GM23248 (cell line): ENCODE data around the gene EIPR1. TPM values are rescaled to one million over a fixed set of nuclear protein-coding genes. Genes with fewer than 3 reads are reported as not detected.

Source experiments
- DNase-seq: peaks from one replicate; pipeline ENCODE4 v3.0.0-alpha.2; 2015
- H2AFZ ChIP-seq: fragments of 200-600 bp; sonication (generic); 2 replicates; pipeline ENCODE4 v1.6.1; 2016; ENCODE audit warnings: antibody characterized with exemption
- H3F3A ChIP-seq: fragments of 200-600 bp; sonication (generic); 2 replicates; pipeline ENCODE4 v1.6.1; 2016; ENCODE audit warnings: mild to moderate bottlenecking, antibody characterized with exemption, mixed run types; ENCODE audit not compliant: insufficient read depth
- H3K27ac ChIP-seq: fragments of 200-600 bp; sonication (generic); 2 replicates; pipeline ENCODE4 v1.5.1; 2016; ENCODE audit warnings: mild to moderate bottlenecking
- H3K27me3 ChIP-seq: fragments of 200-600 bp; sonication (generic); replicated peaks from 2 replicates; pipeline ENCODE4 v1.6.1; 2016; ENCODE audit warnings: mild to moderate bottlenecking; ENCODE audit not compliant: insufficient read depth
- H3K36me3 ChIP-seq: fragments of 200-600 bp; sonication (generic); 2 replicates; pipeline ENCODE4 v1.6.1; 2016; ENCODE audit warnings: low read depth, mild to moderate bottlenecking
- H3K4me1 ChIP-seq: fragments of 200-600 bp; sonication (generic); 2 replicates; pipeline ENCODE4 v1.6.1; 2016; ENCODE audit warnings: mild to moderate bottlenecking; ENCODE audit not compliant: insufficient read depth
- H3K4me2 ChIP-seq: fragments of 200-600 bp; sonication (generic); one replicate; pipeline ENCODE4 v1.6.1; 2016; ENCODE audit warnings: mild to moderate bottlenecking; ENCODE audit not compliant: unreplicated experiment
- H3K4me3 ChIP-seq: fragments of 200-600 bp; sonication (generic); 2 replicates; pipeline ENCODE4 v1.5.1; 2016; ENCODE audit warnings: mild to moderate bottlenecking
- H3K79me2 ChIP-seq: fragments of 200-600 bp; sonication (generic); 2 replicates; pipeline ENCODE4 v1.6.1; 2016; ENCODE audit warnings: mild to moderate bottlenecking; ENCODE audit not compliant: insufficient read depth
- H3K9ac ChIP-seq: fragments of 200-600 bp; sonication (generic); 2 replicates; pipeline ENCODE4 v1.6.1; 2016; ENCODE audit warnings: mild to moderate bottlenecking
- H3K9me2 ChIP-seq: fragments of 200-600 bp; sonication (generic); 2 replicates; pipeline ENCODE4 v1.6.1; 2016; ENCODE audit warnings: mixed run types, mild to moderate bottlenecking, moderate library complexity; ENCODE audit not compliant: insufficient read depth
- H3K9me3 ChIP-seq: fragments of 200-600 bp; sonication (generic); one replicate; pipeline ENCODE4 v1.6.1; 2017; ENCODE audit warnings: low read depth
- H4K20me1 ChIP-seq: fragments of 200-600 bp; sonication (generic); 2 replicates; pipeline ENCODE4 v1.6.0; 2016; ENCODE audit not compliant: insufficient read depth
- EZH2 ChIP-seq: fragments of 200-600 bp; sonication (generic); IDR thresholded peaks from 2 replicates; pipeline ENCODE4 v1.6.1; 2018; ENCODE audit warnings: antibody characterized with exemption, mild to moderate bottlenecking; ENCODE audit not compliant: insufficient read depth, poor library complexity, severe bottlenecking
- EZH2phosphoT487 ChIP-seq: fragments of 200-600 bp; sonication (generic); IDR thresholded peaks from 2 replicates; pipeline ENCODE4 v1.6.1; 2018; ENCODE audit warnings: antibody characterized with exemption, moderate library complexity, mild to moderate bottlenecking, low read depth; ENCODE audit not compliant: insufficient read depth
- WGBS, 2 experiments: methylation state at CpG; one replicate each; pipeline ENCODE4 v1.1.6; 2015 to 2017; ENCODE audit warnings: low lambda C conversion rate in 2 of 2, low coverage in 1 of 2; ENCODE audit errors: missing lambda C conversion rate in 2 of 2; 5-methylcytosine and 5-hydroxymethylcytosine counted together
- in situ Hi-C: fragments of 300-500 bp; cut with MboI; formaldehyde crosslinking; loops from 2 replicates; pipeline ENCODE4 v1.15.0; 2020
- polyA plus RNA-seq: library from polyadenylated mRNA; unstranded; fragments of >200 nt; fragmentation: Nextera tagmentation; extraction: Ambion mirVana; gene quantifications from 2 replicates; pipeline ENCODE4 v1.2.1, GENCODE V29; 2016
- total RNA-seq: library from RNA; depleted of rRNA; stranded (reverse); fragments of >200 nt; shearing (Covaris generic); gene quantifications from 2 replicates; pipeline ENCODE4 v1.2.3, GENCODE V29; 2014

Gene EIPR1
- total and polyA plus RNA-seq, 2 experiments from 2014 or later = 20.2 to 46.5 TPM

DNA sequence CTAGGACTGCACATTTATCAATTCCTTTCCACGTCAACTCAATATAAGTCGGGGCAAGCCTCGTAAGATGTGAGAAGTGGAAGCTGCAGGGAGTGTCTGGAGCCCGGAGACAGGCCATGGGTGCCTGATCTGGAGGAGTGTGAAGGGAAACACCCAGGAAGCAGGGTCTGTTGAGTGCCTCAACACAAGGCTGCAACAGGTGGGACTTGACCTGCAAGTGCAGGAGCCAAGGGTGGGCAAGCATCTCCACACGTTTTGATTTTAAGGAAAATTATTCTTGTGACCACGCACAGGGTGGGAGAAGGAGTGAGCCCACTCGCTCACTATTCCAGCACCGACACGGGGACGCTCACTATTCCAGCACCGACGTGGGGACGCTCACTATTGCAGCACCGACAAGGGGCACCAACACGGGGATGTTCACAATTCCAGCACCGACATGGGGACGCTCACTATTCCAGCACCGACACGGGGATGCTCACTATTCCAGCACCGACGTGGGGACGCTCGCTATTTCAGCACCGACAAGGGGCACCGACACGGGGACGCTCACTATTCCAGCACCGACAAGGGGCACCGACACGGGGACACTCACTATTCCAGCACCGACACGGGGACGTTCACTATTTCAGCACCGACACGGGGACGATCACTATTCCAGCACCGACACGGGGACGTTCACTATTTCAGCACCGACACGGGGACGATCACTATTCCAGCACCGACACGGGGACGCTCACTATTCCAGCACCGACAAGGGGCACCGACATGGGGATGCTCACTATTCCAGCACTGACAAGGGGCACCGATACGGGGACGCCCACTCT lies 197.3 kb downstream of the EIPR1 start:
- H3F3A ChIP-seq = no peaks in the 10 kb centered on the region
- in situ Hi-C loops = no loop called here
- no peak for DNase-seq
- WGBS, 2 experiments = 80 to 86% methylated on average over 50 of the region's 50 CpGs
- H3K27ac ChIP-seq = no peak overlapping the region
- no peak overlapping the region for H3K9ac ChIP-seq
- no peaks in the 10 kb centered on the region for H3K79me2 ChIP-seq
- H3K4me2 ChIP-seq = no peak overlapping the region
- TF ChIP-seq EZH2phosphoT487 = no peak
- H3K4me3 ChIP-seq = no peak overlapping the region
- H3K27me3 ChIP-seq = no peaks in the 10 kb centered on the region
- H3K4me1 ChIP-seq = no peaks in the 10 kb centered on the region
- no peaks in the 10 kb centered on the region for H4K20me1 ChIP-seq
- H3K9me3 ChIP-seq = no peaks in the 10 kb centered on the region
- no peak overlapping the region for H2AFZ ChIP-seq
- no peaks in the 10 kb centered on the region for H3K9me2 ChIP-seq
- H3K36me3 ChIP-seq = no peaks in the 10 kb centered on the region

GRCh38 chr2:3179626-3180025 lies 198.0 kb downstream of the EIPR1 start:
- Histone ChIP-seq H3K9ac (no peak overlapping the region), H3K27me3 (no peaks in the 10 kb centered on the region), H3K4me1 (no peaks in the 10 kb centered on the region), H3K9me2 (no peaks in the 10 kb centered on the region), H3F3A (no peaks in the 10 kb centered on the region), H3K27ac (no peak overlapping the region), H3K9me3 (no peaks in the 10 kb centered on the region), H4K20me1 (no peaks in the 10 kb centered on the region), H2AFZ (no peak overlapping the region), H3K79me2 (no peaks in the 10 kb centered on the region), H3K36me3 (no peaks in the 10 kb centered on the region), H3K4me3 (no peak overlapping the region), H3K4me2 (no peak overlapping the region)
- no peak for DNase-seq
- WGBS, 2 experiments = 97 to 98% methylated on average over 10 to 11 of the region's 11 CpGs
- in situ Hi-C loops = no loop called here
- TF ChIP-seq EZH2 = no peak
- TF ChIP-seq EZH2phosphoT487 = no peak

GRCh38 chr2:3179208-3179607 lies 198.4 kb downstream of the EIPR1 start:
- H3K9me3 ChIP-seq = no peaks in the 10 kb centered on the region
- TF ChIP-seq EZH2phosphoT487 = no peak
- no peak for TF ChIP-seq EZH2
- in situ Hi-C loops = no loop called here
- H3K27me3 ChIP-seq = no peaks in the 10 kb centered on the region
- no peak overlapping the region for H3K4me3 ChIP-seq
- no peaks in the 10 kb centered on the region for H3F3A ChIP-seq
- H3K4me2 ChIP-seq = no peak overlapping the region
- H3K9ac ChIP-seq = no peak overlapping the region
- H2AFZ ChIP-seq = no peak overlapping the region
- H4K20me1 ChIP-seq = no peaks in the 10 kb centered on the region
- no peak overlapping the region for H3K27ac ChIP-seq
- no peaks in the 10 kb centered on the region for H3K4me1 ChIP-seq
- no peak for DNase-seq
- no peaks in the 10 kb centered on the region for H3K79me2 ChIP-seq
- H3K36me3 ChIP-seq = no peaks in the 10 kb centered on the region
- no peaks in the 10 kb centered on the region for H3K9me2 ChIP-seq
- WGBS, 2 experiments = 81 to 84% methylated on average over 16 to 17 of the region's 17 CpGs

DNA sequence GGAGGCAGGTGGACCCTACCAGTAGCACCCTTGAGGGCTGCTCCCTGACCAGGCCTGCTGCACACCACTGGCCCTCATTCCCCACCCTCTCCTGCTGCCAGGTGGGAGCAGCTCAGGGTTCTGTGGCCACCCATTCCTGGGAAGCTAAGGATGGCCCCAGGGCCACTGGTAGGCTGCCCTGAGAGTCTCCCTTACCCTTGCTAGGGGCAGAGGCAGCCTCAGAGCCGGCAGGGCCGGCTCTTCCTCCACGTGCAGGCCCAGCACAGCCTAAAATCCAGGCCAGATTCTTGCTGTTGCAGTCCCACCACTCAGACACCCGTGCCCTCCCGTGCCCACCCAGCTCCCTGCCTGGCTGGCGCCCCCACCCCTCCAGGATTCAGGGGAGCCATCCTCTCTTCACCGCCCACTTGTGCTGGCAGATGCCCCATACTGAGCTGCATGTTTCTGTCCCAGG lies 199.0 kb downstream of the EIPR1 start:
- Histone ChIP-seq H3K4me3 (no peak overlapping the region), H3F3A (no peaks in the 10 kb centered on the region), H3K4me1 (no peaks in the 10 kb centered on the region), H3K27me3 (no peaks in the 10 kb centered on the region), H4K20me1 (no peaks in the 10 kb centered on the region), H3K79me2 (no peaks in the 10 kb centered on the region), H2AFZ (no peak overlapping the region), H3K27ac (no peak overlapping the region), H3K9me2 (no peaks in the 10 kb centered on the region), H3K9ac (no peak overlapping the region), H3K9me3 (no peaks in the 10 kb centered on the region), H3K4me2 (no peak overlapping the region), H3K36me3 (no peaks in the 10 kb centered on the region)
- in situ Hi-C loops = no loop called here
- WGBS, 2 experiments = 80 to 81% methylated on average over 2 to 7 of the region's 7 CpGs
- TF ChIP-seq EZH2 = no peak
- TF ChIP-seq EZH2phosphoT487 = no peak
- DNase-seq = no peak
